ENCODE data around the gene NME7. TPM values are rescaled to one million over a fixed set of nuclear protein-coding genes. Genes with fewer than 3 reads are reported as not detected.

The NME7 gene
- polyA plus RNA-seq, 3 donors from 2014 or later: 12.5 to 26.3 (median 13.1) TPM

DNA sequence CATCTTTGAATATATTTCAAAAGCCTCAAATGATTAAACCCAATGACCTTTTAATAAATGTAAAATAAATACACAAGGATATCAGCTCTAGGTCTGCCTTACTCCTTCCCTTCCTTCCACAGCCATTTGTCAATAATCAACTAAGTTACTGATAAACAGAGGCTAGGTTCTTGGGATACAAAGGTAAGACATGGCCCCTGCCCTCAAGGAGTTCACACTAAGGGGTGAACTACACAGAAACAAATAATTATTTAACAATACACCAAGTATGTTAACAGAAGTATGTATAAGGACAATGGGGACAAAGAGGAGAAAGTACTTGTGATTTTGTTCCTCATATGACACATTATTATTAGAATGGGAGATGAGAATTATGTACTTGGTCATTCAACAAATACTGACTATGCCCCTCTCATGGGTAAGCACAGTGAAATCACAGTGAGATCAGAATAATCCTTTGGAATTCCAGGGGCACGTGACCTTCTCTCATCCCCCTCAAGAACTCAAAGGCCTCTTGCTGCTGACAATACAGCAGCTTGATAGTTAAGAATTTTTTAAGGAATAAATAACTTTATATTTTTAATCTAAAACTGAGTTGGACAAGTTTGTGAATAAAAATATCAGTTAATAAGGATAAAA lies 220.9 kb downstream of the NME7 start:
- no peaks in the 10 kb centered on the region for H3K9me3 Mint-ChIP-seq
- peaks cover 0 to 5% (median 0%) of the 10 kb centered on the region in 3 donors for H3K36me3 Mint-ChIP-seq
- H3K27me3 Mint-ChIP-seq (ENCODE audit: low read depth in 3 of 3): peaks cover 0 to 2% (median 0%) of the 10 kb centered on the region in 3 donors
- DNase-seq: no peak
- H3K27ac Mint-ChIP-seq: no peak overlapping the region
- H3K4me3 Mint-ChIP-seq: no peak overlapping the region
- H3K4me1 Mint-ChIP-seq: no peaks in the 10 kb centered on the region

GRCh38 chr1:169144941-169145626 lies 222.5 kb downstream of the NME7 start:
- Mint-ChIP-seq H3K27ac (no peak overlapping the region), H3K9me3 (no peaks in the 10 kb centered on the region), H3K4me3 (no peak overlapping the region), H3K27me3 (ENCODE audit: low read depth in 3 of 3) (peaks cover 0 to 2% (median 0%) of the 10 kb centered on the region in 3 donors), H3K36me3 (no peaks in the 10 kb centered on the region), H3K4me1 (no peaks in the 10 kb centered on the region)
- DNase-seq: no peak

DNA sequence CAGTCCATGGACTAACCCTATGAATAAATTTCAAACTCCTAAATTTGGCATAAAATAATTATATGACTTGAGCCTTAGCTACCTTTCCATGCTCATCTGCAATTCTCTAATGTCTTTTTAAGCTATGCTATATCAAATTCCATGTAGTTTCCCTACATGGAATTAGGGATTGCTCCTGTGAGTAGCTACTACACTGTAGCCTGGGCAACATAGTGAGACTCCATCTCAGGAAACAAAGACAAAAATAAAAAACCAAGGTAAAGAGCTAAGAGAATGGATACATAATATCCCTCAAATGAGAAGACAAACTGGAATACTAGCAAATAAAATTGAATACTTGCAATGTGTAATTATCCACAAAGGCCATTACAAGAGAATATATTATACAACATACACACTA lies 223.6 kb downstream of the NME7 start:
- Mint-ChIP-seq H3K27me3 (ENCODE audit: low read depth in 3 of 3) (peaks cover 0 to 2% (median 0%) of the 10 kb centered on the region in 3 donors), H3K4me1 (no peaks in the 10 kb centered on the region), H3K4me3 (no peak overlapping the region), H3K9me3 (no peaks in the 10 kb centered on the region), H3K36me3 (no peaks in the 10 kb centered on the region), H3K27ac (no peak overlapping the region)
- no peak for DNase-seq

GRCh38 chr1:169143346-169143745 lies 224.3 kb downstream of the NME7 start:
- Mint-ChIP-seq H3K36me3 (no peaks in the 10 kb centered on the region), H3K4me1 (no peaks in the 10 kb centered on the region), H3K9me3 (no peaks in the 10 kb centered on the region), H3K27ac (no peak overlapping the region), H3K27me3 (ENCODE audit: low read depth in 3 of 3) (peaks cover 0 to 2% (median 0%) of the 10 kb centered on the region in 3 donors), H3K4me3 (no peak overlapping the region)
- no peak for DNase-seq

- Mint-ChIP-seq H3K4me3 (no peak overlapping the region), H3K9me3 (no peaks in the 10 kb centered on the region), H3K4me1 (no peaks in the 10 kb centered on the region), H3K36me3 (no peaks in the 10 kb centered on the region), H3K27me3 (ENCODE audit: low read depth in 3 of 3) (peaks cover 0 to 2% (median 0%) of the 10 kb centered on the region in 3 donors), H3K27ac (no peak overlapping the region)
- no peak for DNase-seq
These were observed 225.5 kb downstream of the NME7 start for GRCh38 chr1:169142129-169142528.

DNA sequence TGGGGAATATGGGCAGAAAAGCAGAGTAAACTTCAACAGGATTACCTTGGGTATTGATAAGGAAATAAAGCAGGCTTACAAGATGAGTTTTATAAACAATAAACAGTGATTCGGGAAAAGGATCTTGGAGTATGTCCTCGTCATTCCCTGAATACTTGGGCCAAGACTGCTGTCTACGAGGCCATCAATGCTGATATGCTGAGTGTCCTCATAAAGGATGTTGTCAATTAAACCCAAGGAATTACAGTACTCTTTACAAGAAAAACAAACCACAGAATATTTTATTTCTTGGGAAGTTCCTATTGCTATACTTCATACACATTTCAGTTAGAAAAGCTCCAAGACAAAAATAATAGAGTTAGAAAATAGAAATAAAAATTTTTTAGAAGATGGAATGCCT lies 226.2 kb downstream of the NME7 start:
- Mint-ChIP-seq H3K4me3 (no peak overlapping the region), H3K9me3 (no peaks in the 10 kb centered on the region), H3K4me1 (no peaks in the 10 kb centered on the region), H3K27me3 (ENCODE audit: low read depth in 3 of 3) (peaks cover 0 to 3% (median 2%) of the 10 kb centered on the region in 3 donors), H3K27ac (no peak overlapping the region), H3K36me3 (no peaks in the 10 kb centered on the region)
- DNase-seq: no peak

DNA sequence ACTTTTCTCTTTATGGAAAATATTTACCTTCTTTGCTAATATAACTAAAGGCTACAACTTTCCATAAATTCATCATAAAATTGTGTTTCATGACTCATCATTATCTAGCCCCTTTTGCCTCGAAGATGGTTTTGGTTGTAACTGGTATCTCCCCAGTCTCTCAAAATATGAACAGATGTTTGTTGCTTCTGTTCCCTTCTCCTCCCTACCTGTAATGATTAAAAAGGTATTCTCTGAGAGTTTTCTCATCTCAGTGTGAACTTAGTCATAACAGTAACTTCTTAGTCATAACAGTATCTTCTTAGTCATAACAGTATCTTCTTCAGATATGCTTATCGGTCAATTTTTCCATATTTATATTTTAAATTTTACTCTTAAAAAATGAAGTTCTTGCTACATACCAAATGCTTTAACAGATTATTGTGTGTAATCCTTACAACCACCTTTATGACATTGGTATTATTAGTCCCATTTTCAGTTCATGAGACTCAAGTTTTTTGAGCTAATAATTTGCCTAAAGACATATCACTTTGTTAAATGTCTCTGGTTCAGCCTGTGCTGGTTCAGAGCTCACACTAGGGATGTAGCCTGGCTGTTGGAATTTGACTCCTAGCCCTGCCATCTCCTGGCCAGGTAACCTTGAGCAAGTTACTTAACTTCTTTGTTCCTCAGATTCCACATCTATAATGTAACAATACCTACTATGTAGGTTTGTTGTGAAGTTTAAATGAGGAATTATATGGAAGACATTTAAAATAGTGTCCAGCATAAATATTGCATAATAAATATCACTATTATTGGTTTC lies 228.5 kb downstream of the NME7 start:
- peaks cover 2 to 4% of the 10 kb centered on the region in 2 donors for H3K4me1 Mint-ChIP-seq
- H3K27me3 Mint-ChIP-seq (ENCODE audit: low read depth in 3 of 3): peaks cover 0 to 4% (median 0%) of the 10 kb centered on the region in 3 donors
- no peak for DNase-seq
- H3K9me3 Mint-ChIP-seq: no peaks in the 10 kb centered on the region
- H3K27ac Mint-ChIP-seq: no peak overlapping the region
- no peak overlapping the region for H3K4me3 Mint-ChIP-seq
- no peaks in the 10 kb centered on the region for H3K36me3 Mint-ChIP-seq

DNA sequence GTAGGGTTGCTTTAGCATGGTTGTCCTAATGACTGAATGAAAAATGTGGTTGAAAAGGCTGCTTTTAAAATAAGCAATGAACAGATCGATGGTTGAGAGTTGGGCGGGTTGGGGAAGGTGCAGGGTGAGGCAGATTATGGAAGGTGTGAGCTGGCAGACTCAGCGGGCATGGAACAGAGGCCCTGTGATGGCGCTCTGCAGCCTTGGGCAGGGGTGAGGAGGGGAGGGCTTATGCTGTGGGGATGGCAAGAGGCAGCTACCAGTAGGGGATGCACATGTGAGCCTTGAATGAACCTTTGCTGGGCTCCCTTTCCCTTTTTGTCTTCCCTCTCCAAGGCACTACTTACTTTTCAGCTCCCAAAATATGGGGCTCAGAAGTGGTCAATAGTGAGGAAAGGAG lies 230.2 kb downstream of the NME7 start:
- Mint-ChIP-seq H3K9me3 (no peaks in the 10 kb centered on the region), H3K36me3 (no peaks in the 10 kb centered on the region), H3K27me3 (ENCODE audit: low read depth in 3 of 3) (peaks cover 0 to 9% (median 1%) of the 10 kb centered on the region in 3 donors), H3K4me3 (no peak overlapping the region), H3K27ac (no peak overlapping the region), H3K4me1 (peaks cover 19 to 21% of the 10 kb centered on the region in 2 donors)
- no peak for DNase-seq

DNA sequence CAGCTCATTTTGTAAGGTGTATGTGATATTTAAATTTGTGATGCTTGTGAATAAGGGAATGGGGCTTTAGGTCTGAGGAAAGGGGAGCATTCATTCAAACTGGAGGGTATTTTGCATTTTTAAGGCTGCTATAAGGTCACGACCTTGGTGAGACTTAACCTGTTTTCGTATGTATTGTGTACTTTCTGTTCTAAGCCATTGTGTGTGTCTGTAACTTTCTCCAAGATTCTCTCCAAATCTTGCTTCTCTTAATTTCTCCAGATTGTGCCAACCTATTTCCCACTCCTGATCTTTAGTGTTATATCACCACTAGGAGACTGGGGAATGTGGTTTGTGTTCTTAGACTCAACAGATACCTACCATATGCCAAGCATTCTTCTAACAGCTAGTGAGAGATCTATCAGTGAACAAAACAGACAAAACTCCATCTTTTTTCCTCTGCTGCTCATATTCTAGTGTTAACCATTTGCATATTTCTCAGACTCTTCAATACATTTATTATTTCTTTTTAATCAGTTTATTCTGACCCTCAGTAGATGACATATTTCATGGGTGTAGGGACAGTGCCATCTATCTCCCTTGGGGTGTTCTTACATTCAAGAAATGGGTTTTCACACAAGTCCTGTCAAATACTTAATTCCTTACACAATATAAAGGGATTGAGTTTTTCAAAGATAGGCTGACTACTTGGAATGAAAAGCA lies 233.6 kb downstream of the NME7 start:
- no peak for DNase-seq
- Mint-ChIP-seq H3K27ac (peak overlapping the region; percentile 56 to 95 (median 84)), H3K27me3 (ENCODE audit: low read depth in 3 of 3) (peaks cover 0 to 9% (median 1%) of the 10 kb centered on the region in 3 donors), H3K4me3 (peak overlapping the region; percentile 7 to 81 (median 52)), H3K4me1 (peaks cover 25 to 28% of the 10 kb centered on the region in 2 donors), H3K9me3 (no peaks in the 10 kb centered on the region), H3K36me3 (peaks cover 0 to 5% (median 3%) of the 10 kb centered on the region in 3 donors)

DNA sequence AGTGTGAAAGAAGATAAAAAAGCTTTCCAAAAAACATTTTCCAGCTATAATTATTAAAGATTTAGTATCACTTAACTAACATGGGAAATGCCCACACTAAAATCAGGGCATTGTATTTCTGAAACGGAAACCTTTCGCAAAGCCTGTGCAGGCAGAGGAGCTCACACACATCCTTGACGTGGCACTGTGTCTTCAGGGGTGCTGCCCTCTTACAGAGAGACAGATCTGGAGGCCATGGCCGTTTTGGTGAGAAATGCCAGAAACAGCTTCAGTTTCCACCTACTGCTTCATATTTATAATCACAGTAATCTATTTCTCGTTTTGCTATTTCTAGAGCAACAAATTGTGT lies 234.4 kb downstream of the NME7 start:
- peak; percentile 44 to 70 (median 44) for DNase-seq
- Mint-ChIP-seq H3K9me3 (no peaks in the 10 kb centered on the region), H3K4me1 (peaks cover 25 to 28% of the 10 kb centered on the region in 2 donors), H3K27ac (peak overlapping the region; percentile 56 to 95 (median 84)), H3K36me3 (peaks cover 4 to 7% (median 5%) of the 10 kb centered on the region in 3 donors), H3K27me3 (ENCODE audit: low read depth in 3 of 3) (peaks cover 0 to 9% (median 1%) of the 10 kb centered on the region in 3 donors), H3K4me3 (peak overlapping the region; percentile 45 to 81 (median 65))

GRCh38 chr1:169132512-169133227 lies 234.9 kb downstream of the NME7 start:
- Mint-ChIP-seq H3K4me1 (peaks cover 25 to 28% of the 10 kb centered on the region in 2 donors), H3K4me3 (peak overlapping the region; percentile 45 to 81 (median 71)), H3K36me3 (peaks cover 5 to 11% (median 9%) of the 10 kb centered on the region in 3 donors), H3K9me3 (no peaks in the 10 kb centered on the region), H3K27me3 (ENCODE audit: low read depth in 3 of 3) (peaks cover 0 to 9% (median 1%) of the 10 kb centered on the region in 3 donors), H3K27ac (peak overlapping the region; percentile 68 to 95 (median 84))
- DNase-seq: peak in 2 of 3 donors; percentile 49 to 65

DNA sequence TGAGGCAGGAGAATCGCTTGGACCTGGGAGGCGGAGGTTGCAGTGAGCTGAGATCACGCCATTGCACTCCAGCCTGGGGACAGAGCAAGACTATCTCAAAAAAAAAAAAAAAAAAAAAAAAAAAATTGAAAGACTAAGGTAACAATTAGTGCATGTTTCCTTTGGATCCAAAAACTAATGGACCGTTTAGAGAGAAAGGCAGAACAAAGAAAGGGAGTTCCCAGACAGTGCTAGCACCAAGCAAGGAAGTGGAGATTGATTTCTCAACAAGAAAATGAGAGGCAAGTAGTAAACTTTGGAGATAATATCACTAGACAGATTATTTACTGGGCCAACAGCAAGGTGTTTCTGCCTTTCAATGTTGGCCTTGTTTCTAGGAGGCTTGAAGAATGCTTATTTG lies 236.9 kb downstream of the NME7 start:
- H3K27ac Mint-ChIP-seq: peak overlapping the region in 1 of 6 donors; percentile 28
- H3K4me1 Mint-ChIP-seq: peaks cover 25 to 28% of the 10 kb centered on the region in 2 donors
- H3K36me3 Mint-ChIP-seq: peaks cover 11 to 16% (median 14%) of the 10 kb centered on the region in 3 donors
- no peak for DNase-seq
- peaks cover 0 to 5% (median 1%) of the 10 kb centered on the region in 3 donors for H3K27me3 Mint-ChIP-seq (ENCODE audit: low read depth in 3 of 3)
- H3K9me3 Mint-ChIP-seq: no peaks in the 10 kb centered on the region
- no peak overlapping the region for H3K4me3 Mint-ChIP-seq
